Muscle of arm (tissue), 14 donors: ENCODE results near the gene METTL25. TPM values are rescaled to one million over a fixed set of nuclear protein-coding genes. Genes with fewer than 3 reads are reported as not detected.
"Not testable (repeated sequence)": the region's sequence is repeated elsewhere in the genome, so short reads cannot be mapped to it uniquely, and the experiment has no call there.

ENCODE experiments used
- DNase-seq: peaks from one replicate; pipeline ENCODE4 v3.0.0-alpha.2; 2013
- long read RNA-seq, 11 donors: transcript quantifications; one replicate each; lab custom pipeline, GENCODE V29; 2026
- polyA plus RNA-seq, 12 donors: library from polyadenylated mRNA; unstranded; fragments of 120-200 nt; gene quantifications; one replicate each; pipeline ENCODE4 v1.2.1, GENCODE V29; 2013; ENCODE audit not compliant: insufficient read length in 12 of 12

METTL25 gene, protein sequence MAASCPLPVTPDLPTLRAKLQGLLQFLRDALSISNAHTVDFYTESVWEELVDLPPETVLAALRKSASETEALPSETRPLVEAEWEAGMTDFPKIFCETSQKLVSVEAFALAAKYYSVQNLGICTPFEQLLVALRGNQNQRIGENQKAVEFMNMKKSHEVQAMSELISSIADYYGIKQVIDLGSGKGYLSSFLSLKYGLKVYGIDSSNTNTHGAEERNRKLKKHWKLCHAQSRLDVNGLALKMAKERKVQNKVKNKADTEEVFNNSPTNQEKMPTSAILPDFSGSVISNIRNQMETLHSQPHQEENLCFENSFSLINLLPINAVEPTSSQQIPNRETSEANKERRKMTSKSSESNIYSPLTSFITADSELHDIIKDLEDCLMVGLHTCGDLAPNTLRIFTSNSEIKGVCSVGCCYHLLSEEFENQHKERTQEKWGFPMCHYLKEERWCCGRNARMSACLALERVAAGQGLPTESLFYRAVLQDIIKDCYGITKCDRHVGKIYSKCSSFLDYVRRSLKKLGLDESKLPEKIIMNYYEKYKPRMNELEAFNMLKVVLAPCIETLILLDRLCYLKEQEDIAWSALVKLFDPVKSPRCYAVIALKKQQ
- 10 to 100 TPM in 6 of 12 donors, 1 to 10 TPM in 5, not detected in 1; 6.3 to 13.4 (median 10.9) TPM for polyA plus RNA-seq
- long read RNA-seq, donor 1, partial matches to known transcripts: 0 of 4 reads
- long read RNA-seq, donor 1, other reads (novel, unspliced or antisense): 0 of 4 reads
- long read RNA-seq, donor 2, partial matches to known transcripts: 0 of 4 reads
- long read RNA-seq, donor 2, other reads (novel, unspliced or antisense): 0 of 4 reads
- long read RNA-seq, donor 3, partial matches to known transcripts: 0 of 1 reads
- long read RNA-seq, donor 3, other reads (novel, unspliced or antisense): 0 of 1 reads
- long read RNA-seq, donor 4, partial matches to known transcripts: 0 of 1 reads
- long read RNA-seq, donor 4, other reads (novel, unspliced or antisense): 0 of 1 reads
- long read RNA-seq, donor 5: 0 reads
- long read RNA-seq, donor 6, partial matches to known transcripts: 0 of 2 reads
- long read RNA-seq, donor 6, other reads (novel, unspliced or antisense): 0 of 2 reads
- long read RNA-seq, donor 7, partial matches to known transcripts: 0 of 1 reads
- long read RNA-seq, donor 7, other reads (novel, unspliced or antisense): 0 of 1 reads
- long read RNA-seq, donor 8, partial matches to known transcripts: 0 of 5 reads
- long read RNA-seq, donor 8, other reads (novel, unspliced or antisense): 0 of 5 reads
- long read RNA-seq, donor 9, partial matches to known transcripts: 6 of 6 reads
- long read RNA-seq, donor 9, other reads (novel, unspliced or antisense): 0 of 6 reads
- long read RNA-seq, donor 10, partial matches to known transcripts: 0 of 3 reads
- long read RNA-seq, donor 10, other reads (novel, unspliced or antisense): 0 of 3 reads
- long read RNA-seq, donor 11, partial matches to known transcripts: 7 of 12 reads
- long read RNA-seq, donor 11, other reads (novel, unspliced or antisense): 0 of 12 reads

DNA sequence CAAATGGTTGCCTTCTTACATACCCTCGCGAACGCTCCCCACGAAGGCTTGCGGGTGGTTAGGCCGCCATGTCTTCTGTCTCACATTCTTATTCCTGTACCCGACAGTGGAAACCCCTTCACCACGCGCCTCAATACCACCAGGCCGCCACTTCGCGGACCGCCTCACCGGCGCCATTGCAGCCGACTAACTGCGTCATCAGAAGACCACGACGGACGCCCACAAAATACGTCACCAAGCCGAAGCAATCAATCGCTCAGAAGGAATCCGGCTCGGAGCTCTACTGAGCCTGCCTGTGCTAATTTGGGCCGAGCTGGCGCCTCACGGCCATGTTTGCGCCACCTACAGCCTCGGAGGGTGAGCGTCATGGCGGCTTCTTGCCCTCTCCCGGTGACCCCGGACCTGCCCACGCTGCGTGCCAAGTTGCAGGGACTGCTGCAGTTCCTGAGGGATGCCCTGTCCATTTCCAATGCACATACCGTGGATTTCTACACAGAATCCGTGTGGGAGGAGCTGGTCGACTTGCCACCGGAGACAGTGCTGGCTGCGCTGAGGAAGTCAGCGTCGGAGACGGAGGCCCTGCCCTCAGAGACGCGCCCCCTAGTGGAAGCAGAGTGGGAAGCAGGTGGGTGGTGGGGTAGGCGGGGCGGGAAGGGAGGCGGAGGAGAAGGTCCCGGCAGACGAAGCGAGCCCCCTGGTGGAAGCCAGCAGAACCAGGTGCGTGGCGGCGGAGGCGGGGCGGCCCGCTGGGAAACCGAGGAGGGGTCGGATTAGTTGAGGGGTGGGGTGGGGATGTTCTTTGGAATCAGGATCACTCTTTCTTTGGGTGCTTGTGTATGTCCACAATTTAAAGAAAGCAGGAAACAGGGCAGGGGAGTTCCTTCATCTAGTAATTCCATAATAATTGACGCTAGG, at the start of gene METTL25, which contains the start of gene CCDC59:
Gene METTL25 (plus strand): TSS at position 330 of the 915 bp plus-strand sequence. CDS start 37 bp downstream, at position 367.
Gene CCDC59 (minus strand): TSS at position 188 of the 915 bp plus-strand sequence. CDS start 11 bp downstream, at position 177.
- peak; percentile 99 for DNase-seq

DNA sequence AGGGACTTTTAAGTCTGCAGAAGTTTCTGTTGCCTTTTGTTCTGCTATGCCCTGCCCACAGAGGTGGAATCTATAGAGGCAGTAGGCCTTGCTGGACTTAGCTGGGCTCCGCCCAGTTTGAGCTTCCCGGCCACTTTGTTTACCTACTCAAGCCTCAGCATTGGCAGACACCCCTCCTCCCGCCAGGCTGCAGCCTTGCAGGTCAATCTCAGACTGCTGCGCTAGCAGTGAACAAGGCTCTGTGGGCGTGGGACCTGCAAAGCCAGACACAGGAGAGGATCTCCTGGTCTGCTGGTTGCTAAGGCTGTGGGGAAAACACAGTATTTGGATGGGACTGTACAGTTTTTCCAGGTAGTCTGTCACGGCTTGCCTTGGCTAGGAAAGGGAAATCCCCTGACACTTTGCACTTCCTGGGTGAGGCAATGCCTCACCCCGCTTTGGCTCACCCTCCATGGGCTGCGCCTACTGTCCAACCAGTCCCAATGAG, 43.9 kb upstream of the METTL25 start:
- no peak for DNase-seq

DNA sequence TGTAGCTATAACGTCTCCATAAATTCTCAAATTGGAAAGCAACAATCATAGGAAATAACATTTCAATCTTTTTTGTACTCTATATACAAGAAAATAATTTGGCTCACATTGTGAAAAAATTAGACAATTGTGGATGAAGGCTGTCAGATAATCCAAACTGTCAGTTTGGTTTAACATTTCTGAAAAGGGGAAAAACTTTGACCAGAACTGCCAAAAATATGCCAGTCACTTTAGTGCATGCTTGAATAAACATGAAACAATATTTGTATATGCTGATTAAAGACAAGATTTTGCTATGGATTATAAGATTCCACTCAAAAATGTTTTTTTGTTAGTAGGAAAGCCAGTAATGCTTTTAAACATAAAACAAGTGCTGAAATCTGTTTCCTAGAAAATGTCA, 39.1 kb upstream of the METTL25 start:
- DNase-seq: no peak

DNA sequence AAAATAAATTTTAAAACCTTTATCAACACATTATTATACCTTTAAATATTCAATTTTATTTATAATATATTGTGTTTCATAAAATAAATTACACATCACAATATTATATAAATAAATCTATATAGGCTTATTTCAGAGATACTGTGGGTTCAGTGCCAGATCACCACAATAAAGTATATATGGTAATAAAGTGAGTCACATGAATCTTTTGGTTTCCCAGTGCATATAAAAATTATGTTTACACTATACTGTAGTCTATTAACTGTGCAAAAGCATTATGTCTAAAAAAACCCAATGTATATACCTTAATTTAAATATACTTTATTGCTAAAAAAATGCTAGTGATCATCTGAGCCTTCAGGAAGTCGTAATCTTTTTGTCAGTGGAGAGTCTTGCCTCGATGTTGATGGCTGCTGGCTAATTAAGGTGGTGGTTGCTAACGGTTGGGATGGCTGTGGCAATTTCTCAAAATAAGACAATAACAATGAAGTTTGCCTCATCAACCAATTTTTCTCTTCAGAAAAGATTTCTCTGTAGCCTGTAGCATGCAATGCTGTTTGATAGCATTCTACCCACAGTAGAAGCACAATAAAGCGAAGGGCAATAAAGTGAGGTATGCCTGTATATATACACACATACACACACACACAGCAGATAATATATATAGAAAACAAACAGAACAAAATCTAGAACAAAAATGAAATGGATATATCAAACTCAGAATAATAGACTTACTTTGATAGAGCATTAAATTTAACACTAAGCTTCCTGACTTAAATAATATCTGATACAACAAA, 32.6 kb upstream of the METTL25 start:
- DNase-seq: no peak

DNA sequence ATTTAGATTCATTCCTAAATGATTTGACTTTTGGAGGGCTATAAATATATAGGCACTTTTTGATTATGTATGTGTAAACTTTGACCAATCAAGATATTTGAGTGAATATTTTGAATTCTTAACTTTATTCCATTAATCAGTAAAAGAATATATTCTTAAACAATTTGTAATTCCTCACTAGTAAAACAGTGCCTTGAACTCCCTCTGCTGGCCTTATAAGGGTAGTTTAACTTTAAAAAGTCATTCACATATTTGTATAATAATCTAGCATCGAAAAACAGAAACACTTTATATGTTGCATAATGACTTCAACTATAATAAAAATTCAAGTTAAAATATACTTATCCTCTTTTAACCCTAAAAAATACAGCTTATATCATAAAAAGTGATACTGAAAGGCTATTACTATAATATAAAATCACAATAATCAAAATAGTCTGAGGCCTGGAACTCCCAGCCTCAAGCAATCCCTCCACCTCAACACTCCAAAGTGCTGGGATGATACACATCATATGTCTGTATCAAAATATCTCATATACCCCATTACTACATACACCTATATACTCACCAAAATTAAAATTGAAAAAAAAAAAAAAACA, 31.3 kb upstream of the METTL25 start:
- peak; percentile 4 for DNase-seq

DNA sequence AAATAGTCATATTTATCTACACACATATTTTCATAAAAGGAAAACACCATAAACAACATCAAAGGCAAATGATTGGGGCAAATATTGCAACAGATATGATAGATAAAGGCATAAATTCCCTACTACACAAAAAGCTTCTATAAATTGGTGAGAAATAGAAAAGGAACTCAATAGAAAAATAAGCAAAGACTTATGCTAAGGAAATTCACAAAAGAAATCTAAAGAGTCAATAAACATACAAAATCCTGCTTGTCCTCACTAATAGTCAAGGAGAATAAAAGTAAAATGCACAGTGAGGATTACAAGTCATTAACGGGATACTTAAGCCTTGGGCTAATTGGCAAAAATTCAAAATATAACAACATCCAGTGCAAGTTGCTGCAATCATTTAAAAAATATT, 30.5 kb upstream of the METTL25 start:
- no peak for DNase-seq

DNA sequence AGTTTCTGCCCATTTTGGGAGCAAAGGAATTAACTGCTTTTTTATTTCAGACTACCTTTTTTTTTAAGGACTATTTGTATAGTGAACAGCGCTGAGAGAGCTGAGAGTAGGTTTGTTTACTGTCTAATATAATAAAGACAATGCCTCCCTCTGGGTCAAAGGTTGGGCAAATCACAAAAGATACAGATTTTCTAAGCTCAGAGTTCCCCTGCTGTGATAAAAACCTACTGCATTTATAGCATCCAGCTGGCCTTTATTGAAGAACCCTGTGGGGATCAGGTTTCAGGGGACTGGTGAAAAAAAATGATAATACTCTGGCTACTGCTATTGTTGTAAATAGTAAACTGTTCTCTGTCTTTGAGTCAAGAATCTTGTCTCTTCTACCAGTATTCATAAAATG, 28.8 kb upstream of the METTL25 start:
- no peak for DNase-seq

DNA sequence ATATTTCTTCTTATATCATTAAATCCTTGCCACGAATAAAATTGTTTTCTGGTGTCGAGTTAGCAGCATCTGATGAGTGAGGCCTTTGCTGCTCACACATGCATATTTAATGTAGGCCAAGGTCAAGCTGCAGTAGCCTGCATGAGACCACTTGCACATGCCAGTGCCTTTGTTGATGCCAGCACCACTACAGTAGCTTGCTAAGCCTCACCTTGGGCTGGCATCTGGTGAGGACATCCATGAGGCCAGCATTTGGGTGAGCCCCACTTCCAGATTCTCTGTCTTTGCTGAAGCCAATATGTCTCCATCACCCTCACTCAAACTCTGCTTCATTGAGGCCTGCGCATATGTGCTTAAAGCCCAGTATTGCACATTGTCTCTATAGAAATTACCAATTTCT, 8.2 kb upstream of the METTL25 start:
- DNase-seq: no peak

DNA sequence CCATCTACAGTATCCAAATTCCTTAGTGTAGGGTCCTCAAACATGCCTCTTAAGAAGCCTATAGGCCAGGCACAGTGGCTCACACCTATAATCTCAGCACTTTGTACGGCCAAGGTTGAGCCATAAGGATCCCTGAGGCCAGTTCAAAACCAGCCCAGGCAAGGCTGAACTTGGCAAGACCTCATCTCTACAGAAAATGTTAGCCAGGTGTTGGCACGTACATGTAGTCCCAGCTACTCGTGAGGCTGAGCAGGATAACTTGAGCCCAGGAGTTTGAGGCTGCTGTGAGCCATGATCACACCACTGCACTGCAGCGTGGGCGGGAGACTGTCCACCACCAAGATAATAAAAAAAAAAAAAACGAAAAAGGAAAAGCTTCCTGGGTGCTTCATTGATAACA, 6.9 kb upstream of the METTL25 start:
- no peak for DNase-seq

DNA sequence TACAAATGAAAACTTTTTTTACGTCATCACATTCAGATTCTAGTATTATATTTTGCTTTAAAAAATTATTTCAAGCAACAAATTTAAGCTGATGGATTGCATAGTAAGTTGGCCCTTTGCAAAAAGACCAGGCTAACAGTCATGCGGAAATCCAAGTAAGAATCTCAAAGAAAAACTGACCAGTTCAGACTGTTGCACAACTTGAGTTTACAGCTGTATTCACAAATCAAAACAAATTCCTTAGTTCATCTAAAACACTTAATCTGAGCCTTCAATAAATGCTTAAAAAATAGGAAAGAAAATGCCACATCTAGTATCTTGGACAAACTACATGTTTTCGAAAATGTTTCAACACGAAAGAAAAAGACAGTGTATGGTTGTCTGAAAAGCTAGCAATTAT, 989 bp upstream of the METTL25 start:
- no peak for DNase-seq

DNA sequence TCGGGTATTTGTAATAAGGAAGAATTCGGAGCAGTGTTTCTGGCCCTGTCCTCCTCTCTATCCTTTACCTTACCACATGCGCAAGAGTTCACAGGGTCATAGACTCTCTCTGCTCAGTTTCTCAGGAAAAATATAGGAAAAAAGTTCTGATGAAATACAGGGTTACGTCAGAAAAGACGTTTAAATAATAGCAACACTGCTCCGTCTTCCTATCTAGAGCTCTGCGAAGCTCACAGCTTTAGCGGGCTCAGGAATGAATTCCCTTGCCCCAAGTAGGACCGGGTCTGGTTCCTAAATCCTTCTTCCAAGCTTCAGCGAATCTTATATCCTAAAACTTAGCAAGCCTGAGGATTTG, 507 bp upstream of the METTL25 start:
- DNase-seq: no peak

DNA sequence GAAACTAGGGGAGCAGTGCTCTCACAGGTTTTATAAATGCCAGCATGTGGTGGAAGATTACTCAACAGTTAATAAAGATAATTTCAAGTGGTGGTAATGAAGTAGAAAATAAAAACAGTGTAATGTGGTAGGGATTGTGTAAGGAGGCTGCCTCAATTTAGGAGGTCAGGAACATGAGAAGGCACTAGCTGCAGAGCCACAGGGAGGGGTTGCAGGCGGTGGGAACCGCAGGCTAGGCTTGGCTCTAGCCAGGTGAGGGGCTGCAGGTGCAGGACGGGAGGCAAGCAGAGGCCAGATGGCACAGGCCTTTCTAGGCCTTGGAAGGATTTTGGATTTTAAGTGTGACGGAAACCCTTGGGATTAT, 768 bp downstream of the METTL25 start:
- no peak for DNase-seq

DNA sequence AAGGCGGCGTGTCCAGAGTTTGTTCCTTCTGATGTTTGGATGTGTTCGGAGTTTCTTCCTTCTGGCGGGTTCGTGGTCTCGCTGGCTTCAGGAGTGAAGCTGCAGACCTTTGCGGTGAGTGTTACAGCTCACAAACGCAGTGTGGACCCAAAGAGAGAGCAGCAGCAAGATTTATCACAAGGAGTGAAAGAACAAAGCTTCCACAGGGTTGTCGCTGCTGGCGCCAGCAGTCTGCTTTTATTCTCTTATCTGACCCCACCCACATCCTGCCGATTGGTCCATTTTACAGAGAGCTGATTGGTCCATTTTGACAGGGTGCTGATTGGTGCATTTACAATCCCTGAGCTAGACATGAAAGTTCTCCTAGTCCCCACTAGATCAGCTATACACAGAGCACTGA, 2.5 kb downstream of the METTL25 start:
- not testable (repeated sequence) for DNase-seq

DNA sequence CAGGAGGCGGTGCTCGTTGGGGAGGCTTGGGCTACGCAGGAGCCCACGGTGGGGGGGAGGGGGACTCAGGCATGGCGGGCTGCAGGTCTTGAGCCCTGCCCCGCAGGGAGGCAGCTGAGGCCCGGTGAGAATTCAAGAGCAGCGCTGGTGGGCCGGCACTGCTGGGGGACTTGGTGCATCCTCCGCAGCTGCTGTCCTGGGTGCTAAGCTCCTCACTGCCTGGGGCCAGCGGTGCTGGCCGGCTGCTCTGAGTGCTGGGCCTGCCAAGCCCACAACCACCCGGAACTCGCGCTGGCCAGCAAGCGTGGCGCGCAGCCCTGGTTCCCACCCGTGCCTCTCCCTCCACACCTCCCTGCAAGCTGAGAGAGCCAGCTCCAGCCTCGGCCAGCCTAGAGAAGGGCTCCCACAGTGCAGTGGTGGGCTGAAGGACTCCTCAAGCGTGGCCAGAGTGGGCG, 3.2 kb downstream of the METTL25 start:
- no peak for DNase-seq

DNA sequence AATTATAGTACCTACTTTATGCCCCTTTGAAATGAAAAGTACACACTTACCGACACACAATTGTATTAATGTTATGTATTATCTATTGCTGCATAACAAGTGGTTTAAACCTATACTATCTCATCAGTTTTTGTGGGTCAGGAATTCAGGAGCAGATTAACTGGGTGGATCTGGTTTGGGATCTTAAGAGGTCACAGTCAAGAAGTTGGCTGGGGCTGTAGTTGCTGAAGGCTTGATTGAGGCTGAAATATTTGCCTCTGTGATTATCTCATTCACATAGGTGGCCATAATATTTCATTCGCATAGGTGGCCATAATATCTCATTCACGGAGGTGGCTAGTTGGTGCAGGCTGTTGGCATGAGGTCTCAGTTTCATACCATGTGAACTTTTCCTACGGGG, 5.7 kb downstream of the METTL25 start:
- no peak for DNase-seq

DNA sequence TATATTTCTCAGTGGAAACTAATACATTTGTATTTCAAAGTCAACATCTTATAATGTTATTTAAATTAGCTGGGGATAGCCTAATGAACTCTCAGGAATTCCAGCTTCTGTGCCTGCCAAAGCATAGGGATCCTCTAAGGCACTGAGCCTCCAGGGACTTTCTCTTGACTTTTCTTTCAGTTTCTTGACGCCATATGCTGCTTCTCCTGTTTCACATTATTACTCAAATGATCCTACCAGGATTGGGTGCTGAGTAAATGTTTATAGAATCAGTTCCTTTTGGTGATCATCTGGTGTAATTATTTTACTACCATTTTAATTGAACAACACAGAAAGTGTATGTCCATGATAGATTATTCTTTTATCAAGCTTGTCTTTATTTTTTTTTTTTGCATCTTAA, 7.9 kb downstream of the METTL25 start:
- DNase-seq: no peak

DNA sequence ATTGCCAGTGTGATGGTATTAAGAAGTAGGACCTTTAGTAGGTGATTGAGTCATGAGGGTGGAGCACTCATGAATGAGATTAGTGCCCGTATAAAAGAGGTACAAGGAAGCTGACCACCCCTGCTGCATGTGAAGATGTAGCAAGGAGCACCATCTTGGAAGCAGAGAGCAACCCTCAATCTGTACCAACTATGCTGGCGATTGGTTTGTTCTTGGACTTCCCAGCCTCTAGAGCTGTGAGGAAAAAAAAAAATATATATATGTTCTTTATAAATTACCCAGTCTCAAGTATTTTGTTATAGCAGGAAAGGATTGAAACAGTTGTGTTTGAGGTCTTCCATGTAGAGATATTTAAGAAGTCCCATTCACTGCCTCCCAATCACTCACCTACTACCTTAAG, 16.9 kb downstream of the METTL25 start:
- DNase-seq: no peak

DNA sequence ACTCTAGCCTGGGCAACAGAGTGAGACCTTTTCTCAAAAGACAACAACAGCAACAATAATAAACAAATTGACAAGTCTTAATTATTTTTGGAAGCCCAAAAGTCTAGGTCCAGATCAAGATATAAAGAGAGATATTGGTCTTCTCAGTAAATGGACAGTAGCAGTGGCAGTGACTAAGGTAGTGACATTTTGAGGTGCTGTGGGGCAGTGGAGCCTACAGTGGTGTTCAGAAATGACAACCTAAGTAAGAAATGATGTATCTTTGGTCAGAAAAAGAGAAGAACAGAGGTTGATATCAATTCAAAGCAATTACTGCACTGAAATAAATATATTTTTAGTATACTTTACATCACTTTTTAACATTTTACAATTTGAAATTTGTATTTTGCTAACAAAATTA, 20.7 kb downstream of the METTL25 start:
- DNase-seq: no peak
